NCI-H524 treated with DMSO at 0.1 percent for 48 hours (cell line): ENCODE data around the gene LGMN.
"Not testable (repeated sequence)": the region's sequence is repeated elsewhere in the genome, so short reads cannot be mapped to it uniquely, and the experiment has no call there.

Source experiments
- DNase-seq: peaks from one replicate; lab custom pipeline; 2025; lab: John Stamatoyannopoulos, UW

The LGMN gene

DNA sequence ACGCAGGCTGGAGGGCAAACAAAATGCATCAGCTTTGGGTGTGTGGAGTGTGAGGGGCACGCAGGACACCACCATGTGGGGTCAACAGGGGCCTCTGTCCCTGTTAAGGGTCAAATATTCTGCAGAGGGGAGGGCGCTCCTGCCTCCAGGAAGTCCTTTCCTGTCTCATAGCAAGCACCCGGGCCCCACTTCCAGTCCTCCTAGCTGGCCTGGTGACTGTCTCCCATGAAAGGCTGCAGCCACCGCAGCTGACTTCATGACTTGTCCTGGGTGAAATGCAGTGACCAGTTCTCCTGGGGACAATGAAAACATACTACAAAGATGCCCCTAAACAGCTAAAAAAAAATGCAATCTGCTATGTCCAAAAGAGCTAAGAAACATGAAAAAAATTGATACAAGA lies 53.6 kb downstream of the LGMN start:
- no peak for DNase-seq

- DNase-seq: no peak
Measured at GRCh38 chr14:92693998-92694795, 54.2 kb downstream of the LGMN start.

GRCh38 chr14:92692822-92693226 lies 55.6 kb downstream of the LGMN start:
- DNase-seq: peak; percentile 41

- peak; percentile 62 for DNase-seq
Measured at GRCh38 chr14:92690171-92691011, 58.0 kb downstream of the LGMN start.

DNA sequence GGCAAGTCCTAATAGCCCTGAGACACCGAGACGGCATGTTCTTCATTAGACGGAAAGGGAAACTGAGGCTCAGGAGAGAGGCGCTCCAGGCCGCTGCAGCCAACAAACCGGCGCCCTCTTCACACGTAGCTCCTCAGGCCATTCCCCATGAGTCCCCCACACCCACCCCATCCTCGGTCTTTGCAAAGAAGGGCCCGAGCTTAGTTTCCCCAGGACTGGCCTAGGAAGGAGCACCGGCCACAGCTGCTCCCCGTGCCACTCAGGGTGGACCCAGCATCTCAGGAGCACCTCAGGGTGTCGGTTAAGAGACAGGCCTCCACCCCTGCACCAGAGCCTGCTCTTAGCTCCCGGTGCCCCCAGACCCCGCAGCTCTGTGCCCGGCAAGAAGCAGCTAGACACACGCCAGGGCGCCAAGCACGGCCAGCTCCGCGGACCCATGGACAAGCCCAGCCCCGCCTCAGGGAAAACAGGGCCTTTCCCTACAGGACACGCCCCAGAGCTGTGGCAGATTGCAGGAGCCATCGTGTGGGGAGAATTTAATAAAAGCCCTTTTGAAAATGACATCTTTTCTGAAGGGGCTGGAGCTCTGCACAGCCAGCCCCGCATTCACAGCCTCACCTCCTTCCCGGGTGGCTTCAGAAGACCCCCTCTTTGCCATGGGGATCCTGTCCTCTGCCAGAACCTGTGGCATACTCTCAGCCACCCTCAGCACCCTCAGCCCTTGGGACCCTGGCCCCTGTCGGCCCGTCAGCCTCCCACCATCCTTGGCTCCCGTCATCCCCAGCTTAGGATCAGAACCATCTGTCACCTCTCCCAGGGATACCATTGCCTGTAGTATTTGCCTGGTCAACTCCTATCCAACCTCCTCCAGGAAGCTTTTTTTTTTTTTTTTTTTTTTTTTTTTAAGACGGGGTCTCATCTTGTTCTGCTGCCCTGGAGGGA lies 59.7 kb downstream of the LGMN start:
- DNase-seq: peak; percentile 80

DNA sequence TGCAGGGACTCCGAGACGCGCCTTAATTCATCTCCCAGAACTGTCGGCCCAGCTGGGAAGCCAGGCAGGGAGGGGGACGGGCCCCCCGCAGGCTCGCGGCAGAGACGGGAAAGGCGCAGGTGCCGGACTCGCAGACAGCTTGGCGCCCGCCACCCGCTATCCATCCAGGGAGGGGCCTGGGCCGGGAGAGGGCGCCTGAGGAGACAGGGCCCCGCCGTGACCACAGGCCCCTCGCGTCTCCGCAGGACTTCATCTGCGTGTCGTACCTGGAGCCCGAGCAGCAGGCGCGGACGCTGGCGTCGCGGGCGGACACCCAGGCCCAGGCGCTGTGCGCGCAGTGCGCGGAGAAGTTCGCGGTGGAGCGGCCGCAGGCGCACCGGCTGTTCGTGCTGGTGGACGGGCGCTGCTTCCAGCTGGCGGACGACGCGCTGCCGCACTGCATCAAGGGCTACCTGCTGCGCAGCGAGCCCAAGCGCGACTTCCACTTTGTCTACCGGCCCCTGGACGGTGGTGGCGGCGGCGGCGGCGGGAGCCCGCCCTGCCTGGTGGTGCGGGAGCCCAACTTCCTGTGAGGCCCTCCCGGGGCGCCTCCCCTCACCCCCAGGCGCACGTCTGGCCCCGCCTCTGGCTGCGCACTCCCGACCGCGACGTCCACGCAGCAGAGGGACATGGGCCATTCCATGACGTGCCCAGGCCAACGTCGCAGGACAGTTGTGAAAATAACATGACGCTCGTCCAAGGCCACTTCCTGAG lies 60.6 kb downstream of the LGMN start:
- DNase-seq: peak; percentile 64

DNA sequence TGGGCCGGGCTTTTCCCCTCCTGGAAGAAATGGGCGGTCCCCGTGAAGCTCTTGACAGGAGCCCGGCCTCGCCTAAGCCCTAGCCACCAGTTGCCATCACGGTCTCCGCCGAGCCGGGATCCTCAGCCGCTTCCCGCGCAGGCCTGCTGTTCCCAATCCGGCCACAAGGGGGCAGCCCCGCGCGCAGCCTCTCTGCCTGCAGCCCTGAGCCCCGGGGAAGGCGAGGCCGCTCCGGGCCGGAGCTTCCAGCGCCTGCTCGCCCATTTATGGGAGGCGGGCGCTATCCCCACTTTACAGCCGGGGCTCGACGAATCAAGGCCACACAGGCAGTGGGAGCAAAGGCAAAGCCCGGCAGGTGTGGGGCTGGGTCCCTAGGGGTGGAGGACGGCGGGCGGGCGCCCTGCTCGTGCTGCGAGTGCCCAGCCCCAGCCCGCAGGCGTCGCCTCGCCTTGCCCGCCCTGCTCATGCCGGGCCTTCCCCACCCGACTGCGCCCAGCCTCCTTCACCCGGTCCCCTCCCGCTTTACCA lies 61.5 kb downstream of the LGMN start:
- DNase-seq: peak; percentile 55

- no peak for DNase-seq
Measured at GRCh38 chr14:92686411-92686899, 62.0 kb downstream of the LGMN start.

GRCh38 chr14:92685784-92686355 lies 62.6 kb downstream of the LGMN start:
- no peak for DNase-seq

- DNase-seq: no peak
Measured at GRCh38 chr14:92684801-92685560, 63.4 kb downstream of the LGMN start.

- no peak for DNase-seq
Measured at GRCh38 chr14:92683041-92683440, 65.4 kb downstream of the LGMN start.

DNA sequence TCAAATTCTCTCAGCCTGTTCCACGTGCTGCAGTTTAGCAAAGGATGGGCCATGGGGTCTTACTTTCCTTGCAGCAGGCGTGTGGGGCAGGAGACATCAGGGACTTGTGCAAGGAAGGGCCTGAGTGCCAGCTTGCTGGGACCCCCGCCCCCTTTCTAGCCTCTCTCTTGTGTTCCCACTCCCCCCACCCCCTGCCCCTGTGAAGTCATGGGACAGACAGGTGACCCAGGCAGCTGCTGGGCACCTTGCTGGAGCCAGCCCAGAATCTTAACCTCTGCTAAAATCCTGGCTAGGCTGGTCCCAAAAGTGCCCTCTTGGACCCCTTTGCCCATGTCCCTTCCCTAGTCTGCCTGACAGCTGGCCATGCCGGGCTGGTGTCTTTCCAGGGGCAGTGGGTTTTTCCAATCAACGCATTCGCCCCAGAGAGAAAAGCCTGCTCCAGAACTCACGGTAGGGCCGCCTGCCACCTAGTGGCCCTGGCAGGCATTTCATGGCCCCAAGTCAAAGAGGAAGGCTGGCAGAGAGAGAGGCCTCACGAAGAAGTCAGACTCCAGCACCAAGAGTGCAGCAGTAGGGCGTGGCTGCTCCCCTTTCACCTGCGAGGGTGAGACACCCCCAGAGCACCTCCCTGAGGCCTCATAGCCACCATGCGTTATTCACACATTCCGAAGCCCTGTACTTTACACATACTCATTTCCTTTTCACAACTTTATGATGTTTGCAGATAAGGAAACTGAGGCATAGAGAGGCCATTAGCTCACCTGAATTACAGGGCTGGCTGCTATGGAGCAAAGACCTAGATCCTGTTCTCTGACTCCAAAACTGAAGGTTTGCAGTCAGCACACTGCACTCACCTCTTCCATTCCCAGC lies 67.4 kb downstream of the LGMN start:
- peak; percentile 12 for DNase-seq

GRCh38 chr14:92680330-92680729 lies 68.1 kb downstream of the LGMN start:
- DNase-seq: not testable (repeated sequence)

DNA sequence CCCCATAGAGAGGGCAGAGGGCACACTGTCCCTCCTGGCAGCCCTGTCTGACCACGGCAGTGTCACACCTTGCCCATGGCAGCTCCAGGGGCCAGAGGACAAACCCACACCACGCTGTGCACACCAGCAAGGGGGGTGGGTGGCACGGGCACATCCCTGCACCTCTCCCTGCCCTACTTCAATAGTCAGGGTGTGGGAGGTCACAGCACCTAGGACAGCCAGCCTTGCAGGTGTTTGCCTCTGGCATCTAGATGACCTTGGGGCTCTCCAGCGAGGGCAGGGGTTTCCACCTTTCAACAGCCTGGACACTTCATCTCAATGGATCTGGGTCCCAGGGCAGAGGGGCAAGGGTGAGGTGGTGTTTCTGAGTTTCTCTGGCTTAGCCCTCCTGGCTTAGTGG lies 69.2 kb downstream of the LGMN start:
- DNase-seq: no peak

GRCh38 chr14:92678766-92679165 lies 69.7 kb downstream of the LGMN start:
- no peak for DNase-seq

GRCh38 chr14:92677955-92678354 lies 70.5 kb downstream of the LGMN start:
- DNase-seq: no peak

GRCh38 chr14:92677087-92677668 lies 71.2 kb downstream of the LGMN start:
- DNase-seq: no peak

GRCh38 chr14:92676403-92677086 lies 71.9 kb downstream of the LGMN start:
- DNase-seq: no peak
